Gastroesophageal sphincter (tissue), 4 donors: ENCODE measurements around the gene TOM1L2. TPM values are rescaled to one million over a fixed set of nuclear protein-coding genes. Genes with fewer than 3 reads are reported as not detected.

ENCODE experiments used
- ATAC-seq: fragments of 150-250 bp; one replicate; pipeline ENCODE4 v1.9.1; 2016; ENCODE audit warnings: mild to moderate bottlenecking, moderate library complexity
- H3K27ac ChIP-seq, 4 donors: fragments of 200-600 bp; sonication (generic) in 3 of 4; 1 replicate in 3 of 4; 2 replicates in 1 of 4; pipeline ENCODE4 v1.5.1; 2016 to 2019
- H3K27me3 ChIP-seq: fragments of 200-600 bp; sonication (generic); one replicate; pipeline ENCODE4 v1.5.1; 2019
- H3K36me3 ChIP-seq, 2 donors: fragments of 200-600 bp; sonication (generic); one replicate each; pipeline ENCODE4 v1.5.1; 2019; ENCODE audit warnings: control low read depth in 1 of 2
- H3K4me1 ChIP-seq, 3 donors: fragments of 200-600 bp; sonication (generic); 1 replicate in 2 of 3; 2 replicates in 1 of 3; pipeline ENCODE4 v1.5.1; 2016 to 2019; ENCODE audit warnings: control low read depth in 2 of 3
- H3K4me3 ChIP-seq, 2 donors: fragments of 200-600 bp; sonication (generic); one replicate each; pipeline ENCODE4 v1.5.1; 2019; ENCODE audit warnings: mild to moderate bottlenecking in 1 of 2, moderate library complexity in 1 of 2
- H3K9me3 ChIP-seq, 3 donors: fragments of 200-600 bp; sonication (generic); one replicate each; pipeline ENCODE4 v1.5.1; 2017 to 2019; ENCODE audit warnings: control low read depth in 2 of 3
- CTCF ChIP-seq, 4 experiments: fragments of 200-600 bp in 2 of 4; fragments of 450-650 bp in 2 of 4; sonication (generic) in 1 of 4; IDR thresholded peaks; one replicate each; pipeline ENCODE4 v1.5.1; 2017 to 2019; ENCODE audit warnings: antibody characterized with exemption in 4 of 4, mild to moderate bottlenecking in 2 of 4, moderate library complexity in 2 of 4
- EP300 ChIP-seq: sonication (generic); formaldehyde crosslinking; IDR thresholded peaks from one replicate; pipeline ENCODE4 v1.6.1; 2017; ENCODE audit warnings: antibody characterized with exemption, mild to moderate bottlenecking
- POLR2A ChIP-seq, 2 donors: fragments of 450-650 bp; IDR thresholded peaks; one replicate each; pipeline ENCODE4 v1.6.1; 2017; ENCODE audit warnings: antibody characterized with exemption in 2 of 2, mild to moderate bottlenecking in 2 of 2, moderate library complexity in 1 of 2
- POLR2AphosphoS5 ChIP-seq: sonication (generic); formaldehyde crosslinking; IDR thresholded peaks from one replicate; pipeline ENCODE4 v1.6.1; 2017; ENCODE audit warnings: antibody characterized with exemption
- WGBS, 2 donors: methylation state at CpG; one replicate each; pipeline ENCODE4 v1.1.5; 2018; ENCODE audit warnings: low coverage in 1 of 2; 5-methylcytosine and 5-hydroxymethylcytosine counted together
- total RNA-seq, 4 donors: library from RNA; depleted of rRNA; stranded (reverse); fragments of >200 nt; gene quantifications; one replicate each; pipeline ENCODE4 v1.1.0, GENCODE V29; 2016

The TOM1L2 gene
- total RNA-seq, 4 donors from 2014 or later = 49.6 to 88.9 (median 74.8) TPM

DNA sequence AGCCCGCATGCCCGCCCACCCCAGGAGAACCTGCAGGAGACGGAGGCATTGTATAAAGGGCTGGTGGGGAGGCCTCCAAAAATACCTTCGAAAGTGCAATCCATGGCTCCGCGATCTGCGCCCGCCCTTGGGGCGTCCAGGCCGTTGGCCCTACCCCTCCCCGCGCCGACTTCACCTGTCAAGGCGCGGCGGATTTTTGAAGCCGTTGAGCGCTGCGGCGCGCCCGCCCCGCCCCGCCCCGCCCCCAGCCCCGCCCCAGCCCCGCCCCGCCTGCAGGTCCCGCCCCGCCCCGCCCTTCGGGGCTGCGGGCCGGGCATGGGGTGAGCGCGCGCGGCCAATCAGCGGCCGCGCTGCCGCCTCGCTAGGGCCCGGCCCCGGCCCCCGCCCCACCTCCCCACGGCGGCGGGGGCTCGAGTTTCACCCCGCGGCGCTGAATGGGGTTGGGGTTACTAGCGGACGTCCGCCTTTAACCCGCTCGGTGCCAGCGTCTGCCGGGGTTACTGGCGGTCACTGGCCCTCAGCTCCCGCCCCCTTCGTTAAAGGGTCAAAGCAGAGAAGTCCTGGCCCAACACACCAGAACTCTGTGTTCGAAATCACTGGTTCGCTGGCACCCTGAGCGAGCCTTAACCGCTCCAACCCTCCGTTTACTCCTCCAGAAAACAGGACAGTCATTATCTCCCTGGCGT, 148.6 kb downstream of the TOM1L2 start:
- Histone ChIP-seq H3K36me3 (peaks cover 0 to 30% of the 10 kb centered on the region in 2 donors), H3K4me1 (peaks cover 9 to 97% (median 36%) of the 10 kb centered on the region in 3 donors), H3K9me3 (no peaks in the 10 kb centered on the region), H3K27me3 (no peaks in the 10 kb centered on the region), H3K27ac (peak overlapping the region; percentile 66 to 86 (median 81)), H3K4me3 (peak overlapping the region; percentile 54 to 55)
- TF ChIP-seq EP300 (no peak), POLR2AphosphoS5 (peak; percentile 54)
- peak; percentile 92 for ATAC-seq
- WGBS, 2 donors = no CpG with 5 or more reads among the region's 69 CpGs

DNA sequence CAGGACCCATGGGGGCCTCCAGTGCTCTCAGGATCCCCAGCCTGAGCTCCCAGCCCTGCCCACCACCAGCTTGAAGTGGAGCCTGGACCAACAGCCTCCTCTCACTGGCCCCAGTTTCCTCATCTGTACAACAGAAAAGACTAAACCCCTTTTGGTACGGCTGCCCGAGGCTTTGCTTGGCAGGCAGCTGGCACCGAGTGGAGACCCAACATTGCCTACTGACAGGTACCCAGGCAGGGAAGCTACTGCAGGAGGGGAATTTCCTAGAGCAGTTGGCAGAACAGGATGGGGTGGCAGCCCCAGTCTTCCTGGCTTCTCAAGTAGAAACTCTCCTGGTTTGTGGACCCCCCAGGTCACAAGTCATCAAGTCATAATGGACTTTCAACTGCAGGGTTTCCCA, 149.6 kb downstream of the TOM1L2 start:
- Histone ChIP-seq H3K36me3 (peaks cover 0 to 36% of the 10 kb centered on the region in 2 donors), H3K4me3 (peak overlapping the region; percentile 54 to 55), H3K27ac (peak overlapping the region; percentile 35 to 86 (median 71)), H3K27me3 (no peaks in the 10 kb centered on the region), H3K9me3 (no peaks in the 10 kb centered on the region), H3K4me1 (peaks cover 9 to 97% (median 36%) of the 10 kb centered on the region in 3 donors)
- no CpG with 5 or more reads among the region's 3 CpGs for WGBS, 2 donors
- no peak for ATAC-seq
- TF ChIP-seq EP300 (no peak), POLR2A (IDR thresholded peaks at IDR 0.05) (no peak), POLR2AphosphoS5 (no peak), CTCF (IDR thresholded peaks at IDR 0.05) (no peak)

DNA sequence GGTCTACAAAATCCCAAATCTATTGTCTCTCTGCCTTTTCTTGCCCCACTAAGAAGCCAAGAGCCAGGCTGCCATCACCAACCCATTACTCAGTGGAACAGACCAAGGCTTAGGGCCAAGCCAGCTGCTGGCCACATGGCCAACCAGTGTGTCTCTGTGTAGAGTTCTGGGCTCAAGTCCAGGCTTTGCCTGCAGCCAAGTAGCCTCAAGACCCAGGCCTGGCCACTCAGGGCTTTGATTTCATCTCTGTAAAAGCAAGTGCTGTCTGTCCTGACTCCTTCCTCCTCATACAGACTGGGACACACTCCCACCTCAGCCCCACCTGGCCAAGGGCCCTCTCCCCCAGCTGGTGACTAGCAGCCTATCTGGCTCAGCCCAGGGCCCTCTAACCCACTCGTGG, 150.0 kb downstream of the TOM1L2 start:
- no CpG with 5 or more reads among the region's 1 CpG for WGBS, 2 donors
- no peaks in the 10 kb centered on the region for H3K27me3 ChIP-seq
- ATAC-seq = peak; percentile 36
- H3K9me3 ChIP-seq = no peaks in the 10 kb centered on the region
- peaks cover 9 to 97% (median 36%) of the 10 kb centered on the region in 3 donors for H3K4me1 ChIP-seq
- H3K27ac ChIP-seq = peak overlapping the region; percentile 32 to 86 (median 71)
- H3K36me3 ChIP-seq = peaks cover 0 to 36% of the 10 kb centered on the region in 2 donors
- TF ChIP-seq EP300 = no peak
- TF ChIP-seq CTCF (IDR thresholded peaks at IDR 0.05) = no peak
- TF ChIP-seq POLR2AphosphoS5 = peak; percentile 40
- no peak for TF ChIP-seq POLR2A (IDR thresholded peaks at IDR 0.05)
- peak overlapping the region; percentile 54 to 55 for H3K4me3 ChIP-seq

- peak overlapping the region in 1 of 2 donors; percentile 55 for H3K4me3 ChIP-seq
- 81 to 83% methylated on average over 2 to 3 of the region's 7 CpGs for WGBS, 2 donors
- TF ChIP-seq CTCF (IDR thresholded peaks at IDR 0.05) (no peak), EP300 (no peak), POLR2AphosphoS5 (no peak), POLR2A (IDR thresholded peaks at IDR 0.05) (no peak)
- H3K36me3 ChIP-seq = peaks cover 0 to 49% of the 10 kb centered on the region in 2 donors
- no peak for ATAC-seq
- no peaks in the 10 kb centered on the region for H3K9me3 ChIP-seq
- no peaks in the 10 kb centered on the region for H3K27me3 ChIP-seq
- peak overlapping the region in 2 of 4 donors; percentile 16 to 54 for H3K27ac ChIP-seq
- H3K4me1 ChIP-seq = peaks cover 9 to 95% (median 32%) of the 10 kb centered on the region in 3 donors
These were observed 151.6 kb downstream of the TOM1L2 start for GRCh38 chr17:17820463-17821158.

GRCh38 chr17:17820046-17820445, 152.2 kb downstream of the TOM1L2 start:
- WGBS, 2 donors = 74% methylated on average over 4 of the region's 10 CpGs; no CpG with 5 or more reads in 1 of the 2 donors
- Histone ChIP-seq H3K27ac (peak overlapping the region in 2 of 4 donors; percentile 54 to 66), H3K9me3 (no peaks in the 10 kb centered on the region), H3K4me3 (peak overlapping the region in 1 of 2 donors; percentile 55), H3K4me1 (peaks cover 6 to 95% (median 26%) of the 10 kb centered on the region in 3 donors), H3K36me3 (peaks cover 0 to 54% of the 10 kb centered on the region in 2 donors), H3K27me3 (no peaks in the 10 kb centered on the region)
- no peak for ATAC-seq
- TF ChIP-seq EP300 = no peak
